DMS79 (cell line): ENCODE data around the gene CDHR5.

Source experiments
- DNase-seq: peaks from one replicate; lab custom pipeline; 2025; lab: John Stamatoyannopoulos, UW

CDHR5 gene

GRCh38 chr11:567011-567628 lies 57.6 kb downstream of the CDHR5 start:
- no peak for DNase-seq
